H9 (cell line): ENCODE measurements around the gene ATP2B2. TPM values are rescaled to one million over a fixed set of nuclear protein-coding genes. Genes with fewer than 3 reads are reported as not detected.

Experiments used
- DNase-seq: peaks from one replicate; pipeline ENCODE4 v3.0.0-alpha.2; 2017
- H2AFZ ChIP-seq: one replicate; pipeline ENCODE4 v1.6.1; 2013; ENCODE audit warnings: mild to moderate bottlenecking, low read length, control low read depth, moderate library complexity
- H2AK5ac ChIP-seq: 2 replicates; pipeline ENCODE4 v1.6.1; 2013; ENCODE audit warnings: low read length, control low read depth, mixed read lengths; ENCODE audit not compliant: insufficient read length
- H2BK120ac ChIP-seq: one replicate; pipeline ENCODE4 v1.6.1; 2013; ENCODE audit warnings: low read depth, mild to moderate bottlenecking, low read length, control low read depth, inconsistent platforms; ENCODE audit not compliant: poor library complexity, severe bottlenecking
- H2BK12ac ChIP-seq: 2 replicates; pipeline ENCODE4 v1.6.1; 2013; ENCODE audit warnings: low read length, control low read depth, mixed read lengths, low read depth; ENCODE audit not compliant: insufficient read length
- H2BK15ac ChIP-seq: 2 replicates; pipeline ENCODE4 v1.6.1; 2013; ENCODE audit warnings: low read depth, low read length, control low read depth
- H2BK20ac ChIP-seq: one replicate; pipeline ENCODE4 v1.6.1; 2013; ENCODE audit warnings: low read depth, mild to moderate bottlenecking, low read length, control low read depth, inconsistent platforms; ENCODE audit not compliant: poor library complexity, severe bottlenecking
- H2BK5ac ChIP-seq: 2 replicates; pipeline ENCODE4 v1.6.1; 2013; ENCODE audit warnings: low read length, control low read depth, mixed read lengths; ENCODE audit not compliant: insufficient read length
- H3K14ac ChIP-seq: 2 replicates; pipeline ENCODE4 v1.6.1; 2013; ENCODE audit warnings: low read length, control low read depth; ENCODE audit not compliant: insufficient read depth
- H3K18ac ChIP-seq: 2 replicates; pipeline ENCODE4 v1.6.1; 2013; ENCODE audit warnings: low read depth, mild to moderate bottlenecking, mixed read lengths, low read length, control low read depth; ENCODE audit not compliant: insufficient read length
- H3K23ac ChIP-seq: 2 replicates; pipeline ENCODE4 v1.6.1; 2013; ENCODE audit warnings: low read length, control low read depth, mixed read lengths, low read depth; ENCODE audit not compliant: insufficient read length
- H3K23me2 ChIP-seq: 2 replicates; pipeline ENCODE4 v1.6.1; 2013; ENCODE audit warnings: low read depth, mild to moderate bottlenecking, mixed read lengths, low read length, control low read depth; ENCODE audit not compliant: insufficient read length, poor library complexity, severe bottlenecking
- H3K27ac ChIP-seq: 2 replicates; pipeline ENCODE4 v1.5.1; 2013; ENCODE audit warnings: low read length, control low read depth, mixed read lengths, low read depth; ENCODE audit not compliant: insufficient read length
- H3K27me3 ChIP-seq: 2 replicates; pipeline ENCODE4 v1.6.1; 2013; ENCODE audit warnings: low read length, control low read depth, inconsistent platforms; ENCODE audit not compliant: insufficient read depth
- H3K4ac ChIP-seq: 2 replicates; pipeline ENCODE4 v1.6.1; 2013; ENCODE audit warnings: low read depth, mild to moderate bottlenecking, control low read depth, inconsistent platforms, low read length, moderate library complexity
- H3K4me1 ChIP-seq: 2 replicates; pipeline ENCODE4 v1.6.1; 2013; ENCODE audit warnings: low read length, control low read depth, inconsistent platforms; ENCODE audit not compliant: insufficient read depth
- H3K4me2 ChIP-seq: 2 replicates; pipeline ENCODE4 v1.6.1; 2013; ENCODE audit warnings: low read length, control low read depth, mixed read lengths; ENCODE audit not compliant: insufficient read length, insufficient read depth
- H3K56ac ChIP-seq: 2 replicates; pipeline ENCODE4 v1.6.1; 2013; ENCODE audit warnings: low read depth, mild to moderate bottlenecking, mixed read lengths, low read length, control low read depth; ENCODE audit not compliant: insufficient read length
- H3K79me1 ChIP-seq: 2 replicates; pipeline ENCODE4 v1.6.1; 2013; ENCODE audit warnings: low read depth, mild to moderate bottlenecking, moderate library complexity, low read length, control low read depth, inconsistent platforms; ENCODE audit not compliant: insufficient read depth, poor library complexity, severe bottlenecking
- H3K79me2 ChIP-seq: 2 replicates; pipeline ENCODE4 v1.6.1; 2013; ENCODE audit warnings: low read length, control low read depth, inconsistent platforms; ENCODE audit not compliant: insufficient read depth
- H3K9ac ChIP-seq: 2 replicates; pipeline ENCODE4 v1.6.1; 2013; ENCODE audit warnings: low read length, control low read depth, mixed read lengths; ENCODE audit not compliant: insufficient read length; ENCODE audit errors: extremely low read depth
- H3K9me3 ChIP-seq: one replicate; pipeline ENCODE4 v1.6.1; 2013; ENCODE audit warnings: low read depth, low read length, inconsistent platforms; ENCODE audit not compliant: control insufficient read depth
- H3T11ph ChIP-seq: one replicate; pipeline ENCODE4 v1.6.1; 2013; ENCODE audit warnings: mild to moderate bottlenecking, low read length, control low read depth, inconsistent platforms
- H4K20me1 ChIP-seq: one replicate; pipeline ENCODE4 v1.6.1; 2013; ENCODE audit not compliant: control insufficient read depth, insufficient read length, insufficient read depth
- H4K5ac ChIP-seq: 2 replicates; pipeline ENCODE4 v1.6.1; 2013; ENCODE audit warnings: low read depth, mild to moderate bottlenecking, mixed read lengths, low read length, control low read depth; ENCODE audit not compliant: insufficient read length
- H4K8ac ChIP-seq: replicated peaks from 2 replicates; pipeline ENCODE4 v1.6.1; 2013; ENCODE audit warnings: low read length, control low read depth, mixed read lengths, low read depth; ENCODE audit not compliant: insufficient read length
- H4K91ac ChIP-seq: 2 replicates; pipeline ENCODE4 v1.6.1; 2013; ENCODE audit warnings: low read depth, mild to moderate bottlenecking, moderate library complexity, mixed read lengths, low read length, control low read depth; ENCODE audit not compliant: insufficient read length
- H3K27ac Mint-ChIP-seq, 3 experiments: 2 replicates in 2 of 3; 3 replicates in 1 of 3; pipeline ENCODE4 v1.8.0; 2020 to 2021; ENCODE audit warnings: mixed read lengths in 3 of 3, mild to moderate bottlenecking in 1 of 3, moderate library complexity in 1 of 3
- H3K27me3 Mint-ChIP-seq: 2 replicates; pipeline ENCODE4 v1.8.0; 2021; ENCODE audit warnings: low read depth, mild to moderate bottlenecking, moderate library complexity, mixed read lengths
- H3K36me3 Mint-ChIP-seq, 3 experiments: 2 replicates in 2 of 3; 3 replicates in 1 of 3; pipeline ENCODE4 v1.8.0; 2020 to 2021; ENCODE audit warnings: low read depth in 3 of 3, mixed read lengths in 3 of 3; ENCODE audit not compliant: insufficient read depth in 1 of 3
- H3K4me1 Mint-ChIP-seq, 2 experiments: 2 replicates each; pipeline ENCODE4 v1.8.0; 2020; ENCODE audit warnings: mixed read lengths in 2 of 2
- H3K4me3 Mint-ChIP-seq, 2 experiments: 2 replicates in 1 of 2; 3 replicates in 1 of 2; pipeline ENCODE4 v1.8.0; 2020 to 2021; ENCODE audit warnings: mild to moderate bottlenecking in 2 of 2, mixed read lengths in 2 of 2, moderate library complexity in 1 of 2
- H3K9me3 Mint-ChIP-seq, 2 experiments: 2 replicates in 1 of 2; 3 replicates in 1 of 2; pipeline ENCODE4 v1.8.0; 2020; ENCODE audit warnings: mild to moderate bottlenecking in 2 of 2, mixed read lengths in 2 of 2, moderate library complexity in 1 of 2
- CTCF ChIP-seq: fragments of 200-600 bp; sonication (generic); conservative IDR thresholded peaks from 3 replicates; pipeline ENCODE4 v1.8.0; 2021; ENCODE audit warnings: antibody characterized with exemption, mild to moderate bottlenecking
- WGBS: extraction: QIAGEN DNeasy Blood & Tissue Kit; methylation state at CpG from one replicate; pipeline ENCODE4 v1.1.7; 2013; ENCODE audit warnings: missing lambda C conversion rate, low lambda C conversion rate, mixed read lengths; ENCODE audit not compliant: insufficient read length; ENCODE audit errors: extremely low coverage; 5-methylcytosine and 5-hydroxymethylcytosine counted together
- total RNA-seq: library from RNA; stranded (reverse); gene quantifications from 2 replicates; pipeline ENCODE4 v1.2.1, GENCODE V29; 2021

Gene ATP2B2
- total RNA-seq, 1 experiment from 2014 or later: 0.33 TPM

DNA sequence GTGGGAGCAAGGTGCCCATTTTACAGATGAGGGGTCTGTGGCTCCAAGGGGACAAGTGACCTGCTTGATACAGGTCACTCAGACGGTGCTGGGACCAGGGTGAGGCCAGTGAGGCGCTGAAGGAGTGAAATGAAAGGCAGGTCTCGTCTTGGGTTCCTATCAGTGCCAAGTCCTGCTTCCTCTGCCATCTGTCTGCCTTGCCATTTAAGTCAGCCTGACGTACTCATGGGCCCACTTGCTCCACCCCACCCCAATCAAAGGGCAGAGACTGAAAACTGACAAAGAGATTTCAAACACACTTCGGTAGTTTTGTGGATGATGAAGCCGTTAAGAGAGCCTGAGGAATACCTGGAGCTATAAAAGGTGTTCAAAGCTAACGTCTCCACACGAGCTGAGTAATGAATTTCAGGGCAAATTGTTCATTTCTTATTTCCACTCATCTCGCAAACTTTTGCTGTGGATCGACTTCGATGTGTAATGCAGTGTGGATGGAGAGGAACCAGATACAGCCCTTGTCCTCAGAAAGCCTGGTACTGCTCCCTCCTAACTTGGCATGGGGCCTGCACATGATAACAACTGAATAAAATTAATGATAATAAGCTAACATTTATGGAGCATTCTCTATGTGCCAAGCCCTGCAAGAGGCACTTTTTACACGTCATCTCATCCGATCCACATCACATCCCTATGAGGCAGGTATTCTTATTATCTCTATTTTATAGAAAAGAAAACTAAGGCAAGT, 36.6 kb downstream of the ATP2B2 start:
- Histone ChIP-seq H3K56ac (no peak overlapping the region), H4K20me1 (no peaks in the 10 kb centered on the region), H3K27ac (no peak overlapping the region), H4K5ac (no peak overlapping the region), H3K79me1 (no peaks in the 10 kb centered on the region), H3K4me1 (no peaks in the 10 kb centered on the region; the same call in 1 of the 2 replicates), H2AFZ (no peak overlapping the region), H4K8ac (no peak overlapping the region), H3K23ac (no peak overlapping the region), H3K9me3 (no peaks in the 10 kb centered on the region), H4K91ac (no peak overlapping the region), H3K4me2 (no peak overlapping the region), H3K79me2 (no peaks in the 10 kb centered on the region), H2BK5ac (no peak overlapping the region), H3K27me3 (no peaks in the 10 kb centered on the region), H2AK5ac (no peak overlapping the region), H3K4ac (no peak overlapping the region), H3K18ac (no peak overlapping the region), H3T11ph (no peak overlapping the region), H3K9ac (no peak overlapping the region), H2BK120ac (no peak overlapping the region), H2BK15ac (no peak overlapping the region), H3K14ac (no peak overlapping the region), H3K23me2 (no peaks in the 10 kb centered on the region), H2BK12ac (no peak overlapping the region), H2BK20ac (no peak overlapping the region)
- H3K27ac Mint-ChIP-seq: peak overlapping the region in 1 of 3 experiments; percentile 29; a peak in 1 of 7 replicates
- no peak for TF ChIP-seq CTCF
- peaks cover 11% of the 10 kb centered on the region for H3K27me3 Mint-ChIP-seq
- no peak for DNase-seq
- no peak overlapping the region for H3K4me3 Mint-ChIP-seq
- H3K36me3 Mint-ChIP-seq: no peaks in the 10 kb centered on the region
- WGBS: no CpG with 5 or more reads among the region's 13 CpGs
- H3K4me1 Mint-ChIP-seq: peaks cover 17 to 25% of the 10 kb centered on the region in 2 experiments
- H3K9me3 Mint-ChIP-seq: no peaks in the 10 kb centered on the region
